H1 (cell line): Measurements from ENCODE around the gene CD28. TPM values are rescaled to one million over a fixed set of nuclear protein-coding genes. Genes with fewer than 3 reads are reported as not detected.

Experiments used
- CTCF ChIA-PET: fragments of 300-600 bp; sonication (Branson Sonifier 250); formaldehyde crosslinking; loops from one replicate; lab custom pipeline; 2021; ENCODE audit not compliant: partially characterized antibody; lab: Charles Lee
- POLR2A ChIA-PET: fragments of 300-600 bp; sonication (Branson Sonifier 250); formaldehyde crosslinking; loops from one replicate; lab custom pipeline; 2021; ENCODE audit warnings: inconsistent platforms; ENCODE audit not compliant: partially characterized antibody; lab: Charles Lee
- DNase-seq, 2 experiments: peaks; one replicate each; pipeline versions ENCODE4 v3.0.0 to v3.0.0-alpha.2; 2010 to 2022; ENCODE audit warnings: low spot score in 2 of 2, low read depth in 1 of 2, mixed read lengths in 1 of 2
- FAIRE-seq: peaks from 2 replicates; lab custom pipeline; 2011; peaks lifted over from hg19 to GRCh38; lab: Jason Lieb, UNC
- H2AFZ ChIP-seq: 2 replicates; pipeline ENCODE4 v1.8.1; 2012; ENCODE audit warnings: low read length, inconsistent platforms
- H2AK5ac ChIP-seq: 2 replicates; pipeline ENCODE4 v1.6.1; 2013; ENCODE audit warnings: low read depth, low read length
- H2BK120ac ChIP-seq: replicated peaks from 2 replicates; pipeline ENCODE3; 2013; ENCODE audit warnings: low read depth, low read length, inconsistent platforms
- H2BK12ac ChIP-seq: 2 replicates; pipeline ENCODE4 v1.6.1; 2013; ENCODE audit warnings: low read depth, low read length
- H2BK15ac ChIP-seq: 2 replicates; pipeline ENCODE4 v1.6.1; 2013; ENCODE audit warnings: low read length
- H2BK20ac ChIP-seq: 2 replicates; pipeline ENCODE4 v1.6.1; 2013; ENCODE audit warnings: low read length
- H2BK5ac ChIP-seq: 2 replicates; pipeline ENCODE4 v1.6.1; 2013; ENCODE audit warnings: low read depth, low read length
- H3K14ac ChIP-seq: 2 replicates; pipeline ENCODE4 v1.6.1; 2013; ENCODE audit warnings: inconsistent platforms; ENCODE audit not compliant: insufficient read length
- H3K18ac ChIP-seq: 2 replicates; pipeline ENCODE4 v1.6.1; 2013; ENCODE audit warnings: low read length; ENCODE audit errors: extremely low read depth
- H3K23ac ChIP-seq: 2 replicates; pipeline ENCODE4 v1.6.1; 2013; ENCODE audit warnings: inconsistent platforms; ENCODE audit not compliant: insufficient read length
- H3K23me2 ChIP-seq: 2 replicates; pipeline ENCODE4 v1.6.1; 2013; ENCODE audit warnings: low read depth, low read length
- H3K27ac ChIP-seq: 2 replicates; pipeline ENCODE4 v1.6.1; 2011; ENCODE audit warnings: low read depth, low read length, inconsistent platforms
- H3K27me3 ChIP-seq, 4 experiments: replicated peaks in 1 of 4; 1 replicate in 1 of 4; 2 replicates in 3 of 4; pipeline versions ENCODE4 v1.6.1 to v1.8.1; 2011 to 2013; ENCODE audit warnings: low read length in 3 of 4, mild to moderate bottlenecking in 3 of 4, inconsistent platforms in 2 of 4, mixed read lengths in 2 of 4, moderate library complexity in 1 of 4; ENCODE audit not compliant: control insufficient read depth in 3 of 4, insufficient read depth in 3 of 4; ENCODE audit errors: extremely low read depth in 1 of 4
- H3K36me3 ChIP-seq, 4 experiments: 2 replicates each; pipeline versions ENCODE4 v1.6.1 to v1.8.1; 2011 to 2013; ENCODE audit warnings: mild to moderate bottlenecking in 4 of 4, low read length in 3 of 4, moderate library complexity in 2 of 4, control low read depth in 1 of 4, inconsistent platforms in 1 of 4; ENCODE audit not compliant: insufficient read depth in 4 of 4, control insufficient read depth in 2 of 4
- H3K4ac ChIP-seq: replicated peaks from 2 replicates; pipeline ENCODE3; 2013; ENCODE audit warnings: low read length, low read depth, mixed read lengths, inconsistent platforms; ENCODE audit not compliant: insufficient read length
- H3K4me1 ChIP-seq, 4 experiments: replicated peaks in 1 of 4; 1 replicate in 1 of 4; 2 replicates in 3 of 4; pipeline versions ENCODE4 v1.6.1 to v1.8.1; 2011 to 2013; ENCODE audit warnings: low read length in 3 of 4, inconsistent platforms in 2 of 4, mixed read lengths in 1 of 4; ENCODE audit not compliant: insufficient read depth in 4 of 4, control insufficient read depth in 3 of 4
- H3K4me2 ChIP-seq, 2 experiments: 2 replicates each; pipeline versions ENCODE4 v1.6.1 to v1.8.1; 2011 to 2013; ENCODE audit warnings: low read depth in 2 of 2, low read length in 2 of 2, control low read depth in 1 of 2, inconsistent platforms in 1 of 2, mild to moderate bottlenecking in 1 of 2; ENCODE audit not compliant: insufficient read depth in 1 of 2
- H3K4me3 ChIP-seq, 4 experiments: fragments of 200-600, 300-600 bp in 1 of 4; sonication (generic), shearing (Covaris generic), sonication (Bioruptor Twin) in 1 of 4; 2 replicates each; pipeline versions ENCODE4 v1.5.1 to v1.8.1; 2011 to 2016; ENCODE audit warnings: low read length in 4 of 4, low read depth in 3 of 4, control low read depth in 2 of 4, inconsistent platforms in 2 of 4, mild to moderate bottlenecking in 2 of 4, mixed read lengths in 1 of 4, moderate library complexity in 1 of 4; ENCODE audit not compliant: insufficient read depth in 2 of 4; ENCODE audit errors: extremely low read depth in 1 of 4
- H3K56ac ChIP-seq: replicated peaks from 2 replicates; pipeline ENCODE3; 2013; ENCODE audit warnings: low read depth, mild to moderate bottlenecking, mixed read lengths, low read length, inconsistent platforms; ENCODE audit not compliant: insufficient read length
- H3K79me1 ChIP-seq: 2 replicates; pipeline ENCODE4 v1.6.1; 2013; ENCODE audit warnings: low read depth, low read length, control low read depth
- H3K79me2 ChIP-seq, 2 experiments: 2 replicates each; pipeline versions ENCODE4 v1.6.1 to v1.8.1; 2012 to 2013; ENCODE audit warnings: low read length in 2 of 2, mild to moderate bottlenecking in 2 of 2, inconsistent platforms in 1 of 2; ENCODE audit not compliant: insufficient read depth in 2 of 2, control insufficient read depth in 1 of 2
- H3K9ac ChIP-seq, 4 experiments: replicated peaks in 1 of 4; 1 replicate in 1 of 4; 2 replicates in 3 of 4; pipeline versions ENCODE4 v1.6.1 to v1.8.1; 2011 to 2013; ENCODE audit warnings: low read depth in 3 of 4, low read length in 3 of 4, control low read depth in 2 of 4, mild to moderate bottlenecking in 2 of 4, moderate library complexity in 2 of 4, inconsistent platforms in 1 of 4; ENCODE audit errors: extremely low read depth in 1 of 4
- H3K9me3 ChIP-seq, 2 experiments: 2 replicates each; pipeline versions ENCODE4 v1.6.1 to v1.8.1; 2012 to 2013; ENCODE audit warnings: mild to moderate bottlenecking in 2 of 2, moderate library complexity in 2 of 2, control low read depth in 1 of 2, inconsistent platforms in 1 of 2, low read depth in 1 of 2, low read length in 1 of 2, mixed read lengths in 1 of 2; ENCODE audit not compliant: insufficient read depth in 2 of 2
- H4K20me1 ChIP-seq, 2 experiments: replicated peaks in 1 of 2; 2 replicates each; pipeline versions ENCODE3 to v1.8.1; 2011 to 2013; ENCODE audit warnings: inconsistent platforms in 2 of 2, low read length in 2 of 2, mild to moderate bottlenecking in 1 of 2; ENCODE audit not compliant: insufficient read depth in 2 of 2, control insufficient read depth in 1 of 2
- H4K5ac ChIP-seq: 2 replicates; pipeline ENCODE4 v1.6.1; 2013; ENCODE audit warnings: low read length, low read depth, mixed read lengths, inconsistent platforms; ENCODE audit not compliant: insufficient read length
- H4K8ac ChIP-seq: 2 replicates; pipeline ENCODE4 v1.8.0; 2013; ENCODE audit warnings: mild to moderate bottlenecking, moderate library complexity, low read length, inconsistent platforms; ENCODE audit not compliant: insufficient read depth; ENCODE audit errors: extremely low read depth
- H4K91ac ChIP-seq: replicated peaks from 2 replicates; pipeline ENCODE3; 2013; ENCODE audit warnings: low read length, mixed read lengths, inconsistent platforms; ENCODE audit not compliant: insufficient read length
- ASH2L ChIP-seq: fragments of 200-600, 300-600 bp; sonication (generic); IDR thresholded peaks from one replicate; pipeline ENCODE4 v1.7.1; 2017; ENCODE audit warnings: low read length
- CHD2 ChIP-seq: IDR thresholded peaks from 2 replicates; pipeline ENCODE4 v1.6.1; 2012; ENCODE audit warnings: low read length, improper control_type of control experiment
- EGR1 ChIP-seq: IDR thresholded peaks from 2 replicates; pipeline ENCODE4 v1.6.1; 2011; ENCODE audit warnings: low read depth, low read length, borderline replicate concordance
- KDM1A ChIP-seq: fragments of 200-600, 300-600 bp; sonication (generic); IDR thresholded peaks from 2 replicates; pipeline ENCODE4 v1.7.1; 2016; ENCODE audit warnings: mild to moderate bottlenecking, low read length, borderline replicate concordance
- PHF8 ChIP-seq: fragments of 200-600 bp; sonication (generic); conservative IDR thresholded peaks from 2 replicates; pipeline ENCODE4 v1.7.1; 2012; ENCODE audit warnings: low read depth, mild to moderate bottlenecking, inconsistent platforms, low read length, moderate library complexity
- POLR2A ChIP-seq, 2 experiments: IDR thresholded peaks; 1 replicate in 1 of 2; 2 replicates in 1 of 2; pipeline ENCODE4 v1.6.1; 2011; ENCODE audit warnings: low read depth in 2 of 2, low read length in 2 of 2, mild to moderate bottlenecking in 2 of 2; ENCODE audit errors: control extremely low read depth in 1 of 2
- POLR2AphosphoS5 ChIP-seq: IDR thresholded peaks from 2 replicates; pipeline ENCODE4 v1.6.1; 2011; ENCODE audit warnings: low read depth, low read length
- POU5F1 ChIP-seq: IDR thresholded peaks from 2 replicates; pipeline ENCODE4 v1.6.1; 2011; ENCODE audit warnings: low read depth, mild to moderate bottlenecking, low read length, moderate library complexity
- SIX5 ChIP-seq: IDR thresholded peaks from 2 replicates; pipeline ENCODE4 v1.6.1; 2011; ENCODE audit warnings: mild to moderate bottlenecking, low read depth, low read length
- SP2 ChIP-seq: IDR thresholded peaks from 2 replicates; pipeline ENCODE4 v1.6.1; 2012; ENCODE audit warnings: mild to moderate bottlenecking, low read length, inconsistent platforms
- SP4 ChIP-seq: IDR thresholded peaks from 2 replicates; pipeline ENCODE4 v1.6.1; 2012; ENCODE audit warnings: low read length, inconsistent platforms
- SUZ12 ChIP-seq: fragments of 200-600 bp; sonication (generic); IDR thresholded peaks from 2 replicates; pipeline ENCODE4 v1.6.1; 2012; ENCODE audit warnings: mild to moderate bottlenecking, inconsistent platforms, low read length, moderate library complexity, mixed read lengths
- TAF7 ChIP-seq: optimal IDR thresholded peaks from 2 replicates; pipeline ENCODE3; 2011; ENCODE audit warnings: low read depth, mild to moderate bottlenecking, inconsistent platforms, low read length, moderate library complexity, borderline replicate concordance
- TEAD4 ChIP-seq: IDR thresholded peaks from 2 replicates; pipeline ENCODE4 v1.6.1; 2012; ENCODE audit warnings: low read depth, low read length, inconsistent platforms, mixed read lengths
- WGBS, 2 experiments: shearing (Covaris generic) in 1 of 2; methylation state at CpG; one replicate each; pipeline versions ENCODE4 v1.1.6 to v1.1.7; 2013 to 2015; ENCODE audit warnings: low lambda C conversion rate in 2 of 2, mixed read lengths in 2 of 2, inconsistent platforms in 1 of 2, low coverage in 1 of 2, missing lambda C conversion rate in 1 of 2; ENCODE audit not compliant: insufficient replicate concordance in 2 of 2, insufficient coverage in 1 of 2, insufficient read length in 1 of 2; ENCODE audit errors: extremely low coverage in 1 of 2, missing lambda C conversion rate in 1 of 2; 5-methylcytosine and 5-hydroxymethylcytosine counted together
- polyA plus RNA-seq, 7 experiments: library from polyadenylated mRNA; depleted of rRNA in 3 of 7; stranded (reverse) in 5 of 7; unstranded in 2 of 7; fragments of >200 nt in 5 of 7; fragments of 200-250 nt in 2 of 7; gene quantifications; 1 replicate in 5 of 7; 2 replicates in 1 of 7; 4 replicates in 1 of 7; pipeline versions ENCODE4 v1.2.1 to v1.2.3, GENCODE V29; 2011 to 2013; ENCODE audit warnings: missing spikeins in 2 of 7, mixed read lengths in 2 of 7
- total RNA-seq: library from RNA; stranded (reverse); fragmentation: NEBNext Ultra II Directional; extraction: Animal tissue kit (Norgen Biotek cat#: 25700); gene quantifications from 2 replicates; pipeline ENCODE4 v1.2.1, GENCODE V29; 2021
- TF ChIP-seq, protein P1 (sequence below): IDR thresholded peaks from 2 replicates; pipeline ENCODE4 v1.6.1; 2011; ENCODE audit warnings: low read length, improper control_type of control experiment

CD28 gene
- total and polyA plus RNA-seq, 2 of the 8 experiments (the other 6 are each of a cell fraction or from before 2014, with no cell fraction given) = not detected

DNA sequence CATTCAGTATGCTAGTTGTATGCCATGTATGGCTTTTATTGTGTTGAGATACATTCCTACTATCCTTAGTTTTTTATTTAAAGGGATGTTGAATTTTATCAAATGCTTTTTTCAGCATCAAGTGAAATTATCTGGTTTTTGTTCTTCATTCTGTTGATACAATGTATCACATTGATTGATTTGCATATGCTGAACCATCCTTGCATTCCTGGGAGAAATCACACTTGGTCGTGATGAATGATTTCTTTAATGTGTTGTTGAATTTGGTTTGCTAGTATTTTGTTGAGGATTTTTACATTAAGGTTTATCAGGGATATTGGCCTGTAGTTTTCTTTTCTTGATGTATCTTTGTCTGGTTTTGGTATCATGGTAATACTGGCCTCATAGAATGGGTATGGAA lies 49.7 kb downstream of the CD28 start:
- Histone ChIP-seq H3K27me3 (no peaks in the 10 kb centered on the region), H2BK120ac (no peak overlapping the region), H3K9ac (no peak overlapping the region), H2BK20ac (no peak overlapping the region), H3K4ac (no peak overlapping the region), H3K14ac (no peak overlapping the region), H3K79me2 (no peaks in the 10 kb centered on the region), H4K91ac (no peak overlapping the region), H3K4me2 (no peak overlapping the region), H3K18ac (no peak overlapping the region), H3K23me2 (no peaks in the 10 kb centered on the region), H3K56ac (no peak overlapping the region), H2AK5ac (no peak overlapping the region), H3K79me1 (no peaks in the 10 kb centered on the region), H3K23ac (no peak overlapping the region), H3K27ac (no peak overlapping the region), H2BK5ac (no peak overlapping the region), H3K9me3 (0 out of 4 replicates have a peak, but pooled peaks cover 0 to 3% of the 10 kb centered on the region in 2 experiments), H2AFZ (no peak overlapping the region), H2BK15ac (no peak overlapping the region), H3K4me3 (no peak overlapping the region), H4K8ac (no peak overlapping the region), H3K36me3 (no peaks in the 10 kb centered on the region), H4K5ac (no peak overlapping the region), H3K4me1 (0 out of 7 replicates have a peak, but pooled peaks cover 0 to 2% (median 0%) of the 10 kb centered on the region in 4 experiments), H2BK12ac (no peak overlapping the region), H4K20me1 (no peaks in the 10 kb centered on the region)
- WGBS, 2 experiments = 93% methylated on average over 1 of the region's 1 CpG; no CpG with 5 or more reads in 1 of the 2 experiments
- ChIA-PET CTCF (no interaction called here), POLR2A (no interaction called here)
- DNase-seq (no peak), FAIRE-seq (no peak)
- TF ChIP-seq POLR2A (IDR thresholded peaks at IDR 0.05; ENCODE audit: control extremely low read depth in 1 of 2, low read depth in 2 of 2, low read length in 2 of 2) (no peak), TAF7 (no peak), EGR1 (no peak), SP2 (no peak), SUZ12 (no peak), POU5F1 (no peak), POLR2AphosphoS5 (no peak), SIX5 (no peak), TEAD4 (no peak), KDM1A (no peak), SP4 (no peak), PHF8 (no peak), CHD2 (no peak), ASH2L (no peak)
- TF ChIP-seq, protein P1, sequence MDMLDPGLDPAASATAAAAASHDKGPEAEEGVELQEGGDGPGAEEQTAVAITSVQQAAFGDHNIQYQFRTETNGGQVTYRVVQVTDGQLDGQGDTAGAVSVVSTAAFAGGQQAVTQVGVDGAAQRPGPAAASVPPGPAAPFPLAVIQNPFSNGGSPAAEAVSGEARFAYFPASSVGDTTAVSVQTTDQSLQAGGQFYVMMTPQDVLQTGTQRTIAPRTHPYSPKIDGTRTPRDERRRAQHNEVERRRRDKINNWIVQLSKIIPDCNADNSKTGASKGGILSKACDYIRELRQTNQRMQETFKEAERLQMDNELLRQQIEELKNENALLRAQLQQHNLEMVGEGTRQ = no peak
